Measurements from ENCODE around the gene TTC28.
"Not testable (repeated sequence)": the region's sequence is repeated elsewhere in the genome, so short reads cannot be mapped to it uniquely, and the experiment has no call there.

Gene TTC28

DNA sequence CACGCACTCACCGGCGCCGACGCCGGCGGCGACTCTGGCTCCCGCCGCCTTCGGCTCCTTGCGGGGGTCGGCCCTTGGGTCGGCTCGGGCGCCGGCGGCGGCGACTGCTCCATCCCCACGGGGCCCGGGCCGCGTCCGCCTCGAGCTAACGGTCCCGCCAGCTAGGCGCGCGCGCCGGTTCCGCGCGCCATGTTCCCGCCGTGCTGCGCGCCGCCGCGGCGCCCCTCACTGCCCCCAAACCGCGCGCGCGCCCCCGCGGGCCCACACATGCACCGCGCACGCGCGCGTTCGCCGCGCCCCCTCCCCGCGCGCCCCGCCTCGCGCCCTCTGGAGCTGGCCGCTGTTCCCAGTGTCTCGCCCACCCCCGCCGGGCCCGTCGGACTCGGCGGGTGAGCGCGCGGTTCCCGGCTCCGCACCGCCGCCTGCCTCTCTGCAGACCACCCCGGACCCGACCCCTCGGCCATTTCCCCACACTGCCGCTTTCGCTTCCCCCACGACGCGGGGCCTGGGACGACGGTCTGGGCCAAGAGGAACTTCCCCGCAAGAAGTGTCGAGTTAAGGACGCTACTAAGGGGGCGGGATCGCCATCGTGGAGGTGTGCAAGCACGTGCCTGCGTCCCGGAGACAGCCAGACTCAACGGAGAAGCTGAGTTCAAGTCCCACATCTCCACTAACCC, at the start of gene TTC28:
TSS of gene TTC28 (minus strand) at position 230 of the 677 bp plus-strand sequence. CDS start at position 113, 117 bp downstream.
- DNase-seq (ENCODE audit: extremely low spot score): peak; percentile 36
- CTCF ChIA-PET: not testable (repeated sequence)
- POLR2A ChIA-PET: interaction anchor here (0.6 kb wide), 1 partner anchor 123 kb away, joined by 4 read pairs; no protein-coding TSS in a partner anchor

DNA sequence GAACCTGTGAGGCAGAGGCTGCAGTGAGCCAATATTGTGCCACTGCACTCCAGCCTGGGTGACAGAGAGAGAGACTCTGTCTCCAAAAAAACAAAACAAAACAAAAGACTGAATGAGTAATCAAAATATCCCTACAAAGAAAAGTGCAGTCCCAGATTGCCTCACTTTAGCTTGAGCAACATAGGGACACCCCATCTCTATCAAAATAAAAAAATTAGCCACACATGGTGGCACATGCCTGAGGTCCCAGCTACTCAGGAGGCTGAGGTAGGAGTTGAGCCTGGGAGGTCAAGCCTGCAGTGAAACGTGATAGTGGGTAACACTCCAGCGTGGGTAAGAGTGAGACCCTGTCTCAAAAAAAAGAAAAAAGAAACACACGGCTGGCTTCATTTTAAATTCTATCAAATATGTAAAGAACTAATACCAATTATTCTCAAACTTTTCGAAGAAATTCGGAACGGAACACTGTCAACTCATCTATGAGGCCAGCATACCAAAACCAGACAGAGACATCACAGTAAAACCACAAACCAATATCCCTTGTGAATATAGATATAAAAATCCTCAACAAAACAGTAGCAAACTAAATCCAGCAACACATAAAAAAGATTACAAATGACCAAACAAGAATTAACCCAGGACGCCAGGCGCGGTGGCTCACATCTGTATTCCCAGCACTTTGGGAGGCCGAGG, 49.1 kb upstream of the TTC28 start:
- TF ChIP-seq, protein P1, sequence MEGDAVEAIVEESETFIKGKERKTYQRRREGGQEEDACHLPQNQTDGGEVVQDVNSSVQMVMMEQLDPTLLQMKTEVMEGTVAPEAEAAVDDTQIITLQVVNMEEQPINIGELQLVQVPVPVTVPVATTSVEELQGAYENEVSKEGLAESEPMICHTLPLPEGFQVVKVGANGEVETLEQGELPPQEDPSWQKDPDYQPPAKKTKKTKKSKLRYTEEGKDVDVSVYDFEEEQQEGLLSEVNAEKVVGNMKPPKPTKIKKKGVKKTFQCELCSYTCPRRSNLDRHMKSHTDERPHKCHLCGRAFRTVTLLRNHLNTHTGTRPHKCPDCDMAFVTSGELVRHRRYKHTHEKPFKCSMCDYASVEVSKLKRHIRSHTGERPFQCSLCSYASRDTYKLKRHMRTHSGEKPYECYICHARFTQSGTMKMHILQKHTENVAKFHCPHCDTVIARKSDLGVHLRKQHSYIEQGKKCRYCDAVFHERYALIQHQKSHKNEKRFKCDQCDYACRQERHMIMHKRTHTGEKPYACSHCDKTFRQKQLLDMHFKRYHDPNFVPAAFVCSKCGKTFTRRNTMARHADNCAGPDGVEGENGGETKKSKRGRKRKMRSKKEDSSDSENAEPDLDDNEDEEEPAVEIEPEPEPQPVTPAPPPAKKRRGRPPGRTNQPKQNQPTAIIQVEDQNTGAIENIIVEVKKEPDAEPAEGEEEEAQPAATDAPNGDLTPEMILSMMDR (IDR thresholded peaks at IDR 0.05; ENCODE audit: control extremely low read depth, extremely low read depth, low read depth, missing control alignments): no peak
- ChIA-PET POLR2A (no interaction called here), CTCF (interaction anchor here (1.4 kb wide), 1 partner anchor 128 kb away, joined by 5 read pairs; no protein-coding TSS in a partner anchor)
- DNase-seq (ENCODE audit: extremely low spot score): no peak

DNA sequence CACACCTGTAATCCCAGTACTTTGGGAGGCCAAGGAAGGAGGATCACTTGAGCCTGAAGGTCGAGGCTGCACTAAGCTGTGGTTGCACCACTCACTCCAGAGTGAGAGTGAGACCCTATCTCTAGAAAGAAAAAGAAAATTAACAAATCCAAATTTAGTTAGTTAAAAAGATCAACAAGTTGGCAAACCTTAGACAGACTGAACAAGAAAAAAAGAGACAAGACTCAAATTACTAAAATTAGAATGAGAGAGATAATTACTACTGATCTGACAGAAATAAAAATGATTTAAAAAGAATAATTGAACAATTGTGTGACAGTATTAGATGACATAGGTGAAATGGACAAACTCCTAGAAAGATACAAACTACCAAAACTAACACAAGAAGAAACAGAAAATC, 48.4 kb upstream of the TTC28 start:
- ChIA-PET POLR2A (no interaction called here), CTCF (no interaction called here)
- TF ChIP-seq, protein P1 (IDR thresholded peaks at IDR 0.05; ENCODE audit: control extremely low read depth, extremely low read depth, low read depth, missing control alignments): no peak
- no peak for DNase-seq (ENCODE audit: extremely low spot score)

DNA sequence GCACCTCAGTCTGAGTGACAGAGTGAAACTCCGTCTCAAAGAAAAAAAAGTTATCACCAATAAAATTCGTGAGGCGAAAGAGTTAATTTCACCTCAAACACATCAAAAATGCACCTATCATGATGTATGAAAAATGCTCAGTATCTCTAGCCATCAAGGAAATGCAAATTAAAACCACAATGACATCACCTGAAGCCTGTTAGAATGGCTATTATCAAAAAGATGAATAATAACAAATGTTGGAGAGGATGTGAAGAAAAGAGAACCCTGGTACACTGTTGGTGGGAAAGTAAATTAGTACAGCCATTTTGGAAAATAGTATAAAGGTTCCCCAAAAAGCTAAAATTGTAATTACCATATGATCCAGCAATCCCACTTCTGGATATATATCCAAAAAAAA, 38.4 kb upstream of the TTC28 start:
- DNase-seq (ENCODE audit: extremely low spot score): no peak
- CTCF ChIA-PET: no interaction called here
- TF ChIP-seq, protein P1 (IDR thresholded peaks at IDR 0.05; ENCODE audit: control extremely low read depth, extremely low read depth, low read depth, missing control alignments): no peak
- POLR2A ChIA-PET: interaction anchor here (0.7 kb wide), 1 partner anchor 1058 kb away, joined by 3 read pairs; no protein-coding TSS in a partner anchor

DNA sequence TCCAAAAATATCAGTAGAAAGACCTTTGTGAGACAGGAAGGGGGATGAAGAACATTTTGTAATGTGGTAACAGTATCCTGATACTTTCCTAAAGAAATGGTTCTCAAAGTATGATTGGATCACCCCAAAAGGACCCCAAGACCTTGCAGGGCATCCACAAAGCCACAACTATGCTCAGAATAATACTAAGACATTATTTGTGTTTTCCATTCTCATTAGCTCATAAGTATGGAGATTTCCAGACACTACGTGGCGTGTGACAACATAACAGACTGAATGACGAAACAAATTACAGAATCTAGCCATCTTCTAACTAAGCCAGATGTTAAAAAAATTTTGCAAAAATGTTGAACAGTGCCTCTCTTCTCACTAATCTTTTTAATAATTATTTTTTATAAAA, 37.0 kb upstream of the TTC28 start:
- no peak for DNase-seq (ENCODE audit: extremely low spot score)
- ChIA-PET POLR2A (interaction anchor here (0.9 kb wide), 1 partner anchor 13 kb away, joined by 9 read pairs; no protein-coding TSS in a partner anchor), CTCF (no interaction called here)
- TF ChIP-seq, protein P1 (IDR thresholded peaks at IDR 0.05; ENCODE audit: control extremely low read depth, extremely low read depth, low read depth, missing control alignments): no peak

DNA sequence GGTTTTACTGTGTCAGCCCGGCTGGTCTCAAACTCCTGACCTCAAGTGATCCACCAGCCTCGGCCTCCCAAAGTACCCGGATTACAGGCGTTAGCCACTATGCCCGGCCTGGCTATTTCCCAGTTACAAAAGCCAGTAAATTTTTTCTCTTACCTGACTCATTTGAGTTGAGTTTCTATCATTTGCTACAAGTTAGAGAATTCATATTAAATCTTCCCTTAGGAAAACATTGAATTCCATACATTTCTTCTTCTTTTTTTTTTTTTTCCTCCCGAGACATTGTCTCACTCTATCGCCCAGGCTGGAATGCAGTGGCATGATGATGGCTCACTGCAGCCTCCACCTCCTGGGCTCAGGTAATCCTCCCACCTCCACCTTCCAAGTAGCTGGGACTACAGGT, 36.0 kb upstream of the TTC28 start:
- POLR2A ChIA-PET: interaction anchor here (0.6 to 0.9 kb wide), 2 partner anchors 14 to 100 kb away, joined by 4 to 9 read pairs; no protein-coding TSS in a partner anchor

More for the DNA sequence above, 36.0 kb upstream of the TTC28 start:
- CTCF ChIA-PET: no interaction called here
- DNase-seq (ENCODE audit: extremely low spot score): no peak
- TF ChIP-seq, protein P1 (IDR thresholded peaks at IDR 0.05; ENCODE audit: control extremely low read depth, extremely low read depth, low read depth, missing control alignments): no peak

Measured in GM10248 (cell line).